Limb (tissue), 2 donors: ENCODE results near the gene TXNRD1.

Source experiments
- DNase-seq, 2 donors: peaks; one replicate each; pipeline ENCODE4 v3.0.0-alpha.2; 2016; ENCODE audit errors: extremely low spot score in 2 of 2

Gene TXNRD1

DNA sequence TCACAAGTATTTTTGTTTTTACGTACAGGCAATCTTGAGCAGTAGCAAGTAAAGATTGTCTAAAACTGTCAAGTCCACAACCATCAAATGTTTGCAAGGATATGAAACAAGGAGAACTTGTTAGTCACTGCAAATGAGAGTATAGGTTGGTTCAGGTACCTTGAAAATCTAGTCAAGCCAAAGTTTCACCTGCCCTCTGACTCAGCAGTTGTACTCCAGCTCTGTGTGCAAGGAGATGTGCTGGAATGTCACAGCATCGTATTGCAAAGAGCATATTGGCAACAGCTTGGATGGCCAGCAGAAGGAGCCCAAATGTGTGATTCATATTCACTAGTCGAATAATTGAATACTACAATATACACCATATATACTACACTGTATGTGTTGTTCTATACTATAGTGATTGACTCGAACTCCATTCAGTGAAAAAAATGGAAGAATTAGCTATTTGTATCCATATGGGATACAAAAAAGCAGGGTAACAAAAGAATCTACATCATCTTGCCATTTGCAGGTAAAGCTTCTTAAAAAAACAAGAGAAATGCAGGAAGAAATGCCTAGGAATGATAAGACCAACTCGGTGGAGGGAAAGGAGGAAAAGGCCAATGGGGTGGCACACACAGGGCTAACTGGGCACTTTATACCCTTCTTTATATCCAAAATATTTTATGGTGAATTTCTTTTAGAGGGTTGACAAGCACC lies 131.9 kb downstream of the TXNRD1 start:
- DNase-seq = no peak

DNA sequence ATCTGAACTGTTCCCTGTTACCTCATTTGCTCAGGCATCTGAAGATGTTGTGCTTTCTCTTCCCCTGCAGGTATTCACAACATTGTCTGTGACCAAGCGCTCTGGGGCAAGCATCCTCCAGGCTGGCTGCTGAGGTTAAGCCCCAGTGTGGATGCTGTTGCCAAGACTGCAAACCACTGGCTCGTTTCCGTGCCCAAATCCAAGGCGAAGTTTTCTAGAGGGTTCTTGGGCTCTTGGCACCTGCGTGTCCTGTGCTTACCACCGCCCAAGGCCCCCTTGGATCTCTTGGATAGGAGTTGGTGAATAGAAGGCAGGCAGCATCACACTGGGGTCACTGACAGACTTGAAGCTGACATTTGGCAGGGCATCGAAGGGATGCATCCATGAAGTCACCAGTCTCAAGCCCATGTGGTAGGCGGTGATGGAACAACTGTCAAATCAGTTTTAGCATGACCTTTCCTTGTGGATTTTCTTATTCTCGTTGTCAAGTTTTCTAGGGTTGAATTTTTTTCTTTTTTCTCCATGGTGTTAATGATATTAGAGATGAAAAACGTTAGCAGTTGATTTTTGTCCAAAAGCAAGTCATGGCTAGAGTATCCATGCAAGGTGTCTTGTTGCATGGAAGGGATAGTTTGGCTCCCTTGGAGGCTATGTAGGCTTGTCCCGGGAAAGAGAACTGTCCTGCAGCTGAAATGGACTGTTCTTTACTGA lies 132.9 kb downstream of the TXNRD1 start:
- no peak for DNase-seq

DNA sequence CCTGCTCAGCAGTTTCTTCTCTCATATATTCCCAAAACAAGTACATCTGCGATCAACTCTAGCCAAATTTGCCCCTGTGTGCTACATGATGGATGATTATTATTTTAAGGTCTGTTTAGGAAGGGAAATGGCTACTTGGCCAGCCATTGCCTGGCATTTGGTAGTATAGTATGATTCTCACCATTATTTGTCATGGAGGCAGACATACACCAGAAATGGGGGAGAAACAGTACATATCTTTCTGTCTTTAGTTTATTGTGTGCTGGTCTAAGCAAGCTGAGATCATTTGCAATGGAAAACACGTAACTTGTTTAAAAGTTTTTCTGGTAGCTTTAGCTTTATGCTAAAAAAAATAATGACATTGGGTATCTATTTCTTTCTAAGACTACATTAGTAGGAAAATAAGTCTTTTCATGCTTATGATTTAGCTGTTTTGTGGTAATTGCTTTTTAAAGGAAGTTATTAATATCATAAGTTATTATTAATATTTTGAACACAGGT lies 133.5 kb downstream of the TXNRD1 start:
- no peak for DNase-seq

DNA sequence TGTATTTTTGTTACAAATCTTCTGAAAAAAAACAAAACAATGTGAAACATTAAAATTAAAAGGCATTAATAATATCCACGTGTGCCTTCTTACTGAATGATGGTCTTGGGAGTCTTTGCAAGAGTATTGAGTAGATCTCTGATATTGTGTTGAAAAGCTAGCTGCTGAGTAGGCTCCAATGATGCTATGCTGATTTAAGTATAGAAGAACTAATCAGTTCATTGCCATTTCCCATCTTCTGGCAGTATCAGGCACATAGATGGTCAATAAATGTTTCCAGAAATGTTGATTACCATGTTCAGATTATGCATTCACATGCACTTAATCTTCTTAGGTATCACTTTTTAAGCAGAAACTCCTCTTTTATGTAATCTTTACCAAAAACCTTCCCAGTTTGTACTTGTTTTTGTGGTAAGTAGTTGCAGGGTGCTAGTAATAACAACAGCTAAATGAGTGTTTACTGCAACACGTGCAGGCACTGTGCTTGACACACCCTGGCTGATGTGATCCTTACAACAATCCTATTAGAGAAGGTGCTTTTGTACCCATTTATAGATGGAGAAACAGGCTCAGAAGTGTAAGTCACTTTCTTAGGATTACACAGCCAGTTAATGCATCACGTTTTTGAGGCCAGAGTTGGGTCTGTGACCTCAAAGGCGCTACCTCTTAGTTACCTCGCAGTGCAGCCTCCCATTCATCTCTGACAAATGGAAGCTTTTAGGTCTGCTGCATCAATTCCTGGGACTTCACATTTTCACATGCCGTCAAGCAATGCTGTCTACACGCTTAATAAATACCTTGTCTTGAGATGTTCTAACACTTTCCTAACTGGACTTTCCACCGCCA lies 134.9 kb downstream of the TXNRD1 start:
- DNase-seq = no peak

GRCh38 chr12:104351057-104351983 lies 135.7 kb downstream of the TXNRD1 start:
- DNase-seq = no peak

GRCh38 chr12:104352106-104352713 lies 136.6 kb downstream of the TXNRD1 start:
- DNase-seq = no peak

DNA sequence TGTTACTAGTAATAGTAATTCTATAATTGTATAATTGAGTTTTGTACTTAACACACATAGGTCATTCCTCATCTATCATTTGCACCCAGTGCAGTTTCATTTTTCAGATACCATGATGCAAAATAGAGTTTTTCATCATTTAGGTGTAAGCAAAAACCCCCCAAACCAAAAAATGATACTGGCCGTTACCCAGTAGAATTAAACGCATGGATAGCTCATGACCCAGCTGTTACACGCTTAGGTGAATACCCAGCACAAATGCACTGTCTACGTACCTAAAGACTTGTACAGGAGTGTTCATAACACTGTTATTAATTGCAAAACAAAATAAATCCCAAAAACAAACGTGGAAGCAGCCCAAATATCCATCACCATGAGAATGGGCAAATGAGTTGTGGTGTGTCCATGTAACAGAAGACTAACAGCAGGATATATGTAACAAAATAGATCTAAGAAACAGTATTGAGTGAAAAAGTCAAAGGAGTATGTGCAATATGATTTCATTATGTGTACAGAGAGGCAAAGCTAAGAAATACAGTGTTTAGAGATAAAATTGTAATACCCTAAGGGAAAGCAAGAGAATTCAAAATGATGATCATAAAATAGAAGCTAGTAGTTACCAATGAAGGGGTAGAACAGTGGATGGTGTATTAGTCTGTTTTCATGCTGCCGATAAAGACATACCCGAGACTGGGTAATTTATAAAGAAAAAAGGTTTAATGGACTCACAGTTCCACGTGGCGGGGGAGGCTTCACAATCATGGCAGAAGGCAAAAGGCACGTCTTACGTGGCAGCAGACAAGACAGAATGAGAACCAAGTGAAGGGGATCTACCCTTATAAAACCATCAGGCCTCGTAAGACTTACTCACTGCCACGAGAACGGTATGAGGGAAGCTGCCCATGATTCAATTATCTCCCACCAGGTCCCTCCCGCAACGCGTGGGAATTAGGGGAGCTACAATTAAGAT lies 137.7 kb downstream of the TXNRD1 start:
- DNase-seq = no peak

DNA sequence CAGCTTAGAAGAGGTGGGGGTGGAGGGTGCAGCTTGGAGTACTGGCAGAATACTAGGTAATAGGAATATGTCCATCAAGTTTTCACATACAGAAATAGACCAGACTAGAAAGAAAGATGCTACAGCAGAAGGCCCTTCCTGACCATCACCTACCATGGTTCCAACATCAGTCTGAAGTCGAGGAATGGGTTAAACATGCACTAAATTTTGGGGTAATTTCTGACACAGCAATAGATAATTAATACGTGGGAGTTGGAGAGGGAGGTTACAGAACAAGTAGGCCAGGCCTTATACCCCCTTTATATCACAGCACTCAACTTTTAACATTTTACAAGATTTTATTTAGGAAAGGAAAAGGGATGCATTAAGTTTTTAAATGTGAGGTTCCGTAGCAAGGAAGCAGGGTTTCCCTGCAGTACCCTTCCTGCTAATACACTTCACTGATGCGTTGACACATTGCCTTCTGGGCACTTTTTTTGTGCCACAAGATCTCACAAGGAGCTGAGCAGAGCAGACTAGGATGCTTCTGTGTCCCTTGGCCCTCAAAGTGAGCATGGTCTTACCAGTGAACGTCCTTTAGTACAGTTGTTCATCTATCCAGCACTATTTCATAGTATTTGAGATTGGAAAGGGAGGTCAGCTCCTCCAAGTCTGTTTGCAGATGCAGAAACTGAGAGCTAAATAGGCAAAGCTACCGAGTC lies 138.7 kb downstream of the TXNRD1 start:
- no peak for DNase-seq

DNA sequence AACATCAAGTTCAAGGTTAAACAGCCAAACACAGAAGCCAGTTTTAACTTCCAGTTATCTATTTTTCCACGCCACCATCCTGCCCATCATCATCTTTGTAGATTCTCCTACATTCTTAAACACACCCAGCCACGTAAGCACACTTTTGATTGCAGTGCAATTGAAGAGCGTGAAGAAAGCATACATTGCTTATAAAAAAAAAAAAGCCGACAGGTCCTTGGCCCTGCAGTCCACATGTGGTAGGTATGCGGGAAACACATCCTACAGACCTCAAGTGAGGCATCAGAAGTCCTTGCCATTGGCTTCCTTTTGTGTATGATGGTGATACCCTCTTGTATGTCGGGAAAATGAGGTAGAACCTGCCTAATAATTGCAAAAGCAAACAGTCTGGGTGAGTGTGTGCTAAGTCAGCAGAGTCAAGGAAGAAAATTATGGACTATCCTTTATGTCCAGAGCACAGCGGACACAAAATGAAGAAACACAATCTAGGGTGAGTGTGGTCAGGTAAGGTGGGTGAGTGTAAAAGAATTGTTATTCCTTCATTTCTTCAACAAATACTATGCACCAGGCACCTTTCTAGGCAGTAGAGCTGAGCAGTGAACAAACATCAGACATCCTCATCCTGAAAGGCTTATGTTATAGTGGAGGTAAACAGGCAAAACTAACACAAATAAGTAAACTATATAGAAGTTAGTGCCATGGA lies 139.4 kb downstream of the TXNRD1 start:
- DNase-seq = no peak

DNA sequence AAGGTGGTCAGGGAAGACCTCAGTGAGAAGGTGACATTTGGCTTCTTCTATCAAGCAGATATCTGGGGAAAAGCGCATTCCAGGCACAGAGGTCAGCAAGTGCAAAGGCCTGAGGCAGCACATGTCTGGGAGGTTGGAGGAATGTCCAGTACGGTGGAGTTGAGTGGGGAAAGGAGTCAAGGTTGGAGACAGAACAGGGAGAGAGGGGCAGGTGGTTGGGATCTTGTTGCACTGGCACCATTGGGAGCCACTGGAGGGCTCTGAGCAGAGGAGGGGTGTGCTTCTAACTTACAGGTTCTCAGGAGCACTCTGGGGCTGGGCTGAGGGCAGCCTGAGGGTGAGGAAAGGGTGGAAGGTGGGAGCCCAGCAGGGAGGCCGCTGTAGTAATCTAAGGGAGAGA lies 140.1 kb downstream of the TXNRD1 start:
- no peak for DNase-seq

- DNase-seq = no peak
These were observed 140.9 kb downstream of the TXNRD1 start for GRCh38 chr12:104356231-104357115.

- no peak for DNase-seq
These were observed 141.9 kb downstream of the TXNRD1 start for GRCh38 chr12:104357421-104357952.

GRCh38 chr12:104358353-104359003 lies 142.9 kb downstream of the TXNRD1 start:
- no peak for DNase-seq

GRCh38 chr12:104359216-104359615 lies 143.6 kb downstream of the TXNRD1 start:
- no peak for DNase-seq

GRCh38 chr12:104360157-104360556 lies 144.6 kb downstream of the TXNRD1 start:
- DNase-seq = no peak

GRCh38 chr12:104360983-104361707 lies 145.6 kb downstream of the TXNRD1 start:
- no peak for DNase-seq
